Esophagus squamous epithelium (tissue), 5 donors: ENCODE data around the gene RNPC3. TPM values are rescaled to one million over a fixed set of nuclear protein-coding genes. Genes with fewer than 3 reads are reported as not detected.

ENCODE experiments used
- DNase-seq: peaks from one replicate; lab custom pipeline; 2025; lab: John Stamatoyannopoulos, UW
- H3K27ac ChIP-seq, 4 donors: fragments of 200-600 bp; sonication (generic); one replicate each; pipeline ENCODE4 v1.5.1; 2016 to 2019; ENCODE audit warnings: mild to moderate bottlenecking in 1 of 4
- H3K27me3 ChIP-seq, 4 donors: fragments of 200-600 bp; sonication (generic); 1 replicate in 3 of 4; 2 replicates in 1 of 4; pipeline versions ENCODE4 v1.5.1 to v1.6.0; 2017 to 2021; ENCODE audit warnings: antibody characterized with exemption in 1 of 4
- H3K36me3 ChIP-seq, 3 donors: fragments of 200-600 bp; sonication (generic); one replicate each; pipeline ENCODE4 v1.5.1; 2016 to 2019
- H3K4me1 ChIP-seq, 3 donors: fragments of 200-600 bp; sonication (generic); one replicate each; pipeline ENCODE4 v1.5.1; 2017 to 2019
- H3K4me3 ChIP-seq, 4 donors: fragments of 200-600 bp; sonication (generic); 1 replicate in 3 of 4; 2 replicates in 1 of 4; pipeline ENCODE4 v1.5.1; 2016 to 2019; ENCODE audit warnings: mild to moderate bottlenecking in 2 of 4, moderate library complexity in 1 of 4
- H3K9me3 ChIP-seq, 3 donors: fragments of 200-600 bp; sonication (generic); one replicate each; pipeline ENCODE4 v1.5.1; 2016 to 2019
- CTCF ChIP-seq, 6 experiments: fragments of 450-650 bp in 4 of 6; fragments of 200-600 bp in 2 of 6; sonication (generic) in 2 of 6; IDR thresholded peaks; one replicate each; pipeline ENCODE4 v1.5.1; 2016 to 2019; ENCODE audit warnings: antibody characterized with exemption in 6 of 6, mild to moderate bottlenecking in 4 of 6, moderate library complexity in 4 of 6
- POLR2A ChIP-seq, 4 donors: fragments of 450-650 bp; IDR thresholded peaks; one replicate each; pipeline ENCODE4 v1.6.1; 2017; ENCODE audit warnings: antibody characterized with exemption in 4 of 4, mild to moderate bottlenecking in 4 of 4, moderate library complexity in 3 of 4
- WGBS, 2 donors: methylation state at CpG; one replicate each; pipeline ENCODE4 v1.1.5; 2018; 5-methylcytosine and 5-hydroxymethylcytosine counted together
- intact Hi-C: fragments of 100-400 bp; cut with DNase I; formaldehyde crosslinking; loops from one replicate; pipeline ENCODE4 v1.15.0; 2022
- total RNA-seq, 4 donors: library from RNA; depleted of rRNA; stranded (reverse); fragments of >200 nt; gene quantifications; one replicate each; pipeline ENCODE4 v1.1.0, GENCODE V29; 2016
- donor health status: DM: yes; HTN: yes; CAD: no.

Gene RNPC3
- total RNA-seq, 4 donors from 2014 or later: 8.8 to 34.7 (median 12.9) TPM

- no peaks in the 10 kb centered on the region for H3K4me1 ChIP-seq
- no peak for TF ChIP-seq CTCF (IDR thresholded peaks at IDR 0.05)
- TF ChIP-seq POLR2A (IDR thresholded peaks at IDR 0.05): no peak
- no peaks in the 10 kb centered on the region for H3K36me3 ChIP-seq
- no peak for DNase-seq
- intact Hi-C loops: no loop called here
- no peaks in the 10 kb centered on the region for H3K9me3 ChIP-seq
- no peak overlapping the region for H3K4me3 ChIP-seq
- H3K27me3 ChIP-seq: no peaks in the 10 kb centered on the region
- no peak overlapping the region for H3K27ac ChIP-seq
These were observed 28.1 kb upstream of the RNPC3 start for GRCh38 chr1:103497404-103497803.

- 58 to 60% methylated on average over 1 of the region's 1 CpG for WGBS, 2 donors
These were observed 16.2 kb upstream of the RNPC3 start for GRCh38 chr1:103509250-103509649.

GRCh38 chr1:103513711-103514110 is 11.8 kb upstream of the RNPC3 start:
- H3K9me3 ChIP-seq: peaks cover 0 to 14% (median 6%) of the 10 kb centered on the region in 3 donors
- H3K27ac ChIP-seq: no peak overlapping the region
- H3K27me3 ChIP-seq: no peaks in the 10 kb centered on the region
- no peak overlapping the region for H3K4me3 ChIP-seq
- WGBS, 2 donors: 88 to 97% methylated on average over 1 of the region's 1 CpG
- intact Hi-C loops: no loop called here
- no peaks in the 10 kb centered on the region for H3K4me1 ChIP-seq
- no peaks in the 10 kb centered on the region for H3K36me3 ChIP-seq
- no peak for DNase-seq
- TF ChIP-seq POLR2A (IDR thresholded peaks at IDR 0.05): no peak
- no peak for TF ChIP-seq CTCF (IDR thresholded peaks at IDR 0.05)

More at GRCh38 chr1:103509250-103509649, 16.2 kb upstream of the RNPC3 start:
- no peak for TF ChIP-seq POLR2A (IDR thresholded peaks at IDR 0.05)
- TF ChIP-seq CTCF (IDR thresholded peaks at IDR 0.05): no peak
- no peak overlapping the region for H3K27ac ChIP-seq
- no peak for DNase-seq
- peaks cover 0 to 14% (median 6%) of the 10 kb centered on the region in 3 donors for H3K9me3 ChIP-seq
- H3K36me3 ChIP-seq: no peaks in the 10 kb centered on the region
- intact Hi-C loops: no loop called here
- no peak overlapping the region for H3K4me3 ChIP-seq
- no peaks in the 10 kb centered on the region for H3K27me3 ChIP-seq
- no peaks in the 10 kb centered on the region for H3K4me1 ChIP-seq

- no peak overlapping the region for H3K27ac ChIP-seq
- H3K27me3 ChIP-seq: no peaks in the 10 kb centered on the region
- no peak for DNase-seq
- no peak overlapping the region for H3K4me3 ChIP-seq
- intact Hi-C loops: no loop called here
- peak; percentile 15 to 73 (median 60) for TF ChIP-seq CTCF (IDR thresholded peaks at IDR 0.05)
- TF ChIP-seq POLR2A (IDR thresholded peaks at IDR 0.05): no peak
- no peaks in the 10 kb centered on the region for H3K4me1 ChIP-seq
- WGBS, 2 donors: 38 to 42% methylated on average over 1 of the region's 1 CpG
- H3K9me3 ChIP-seq: peaks cover 0 to 14% (median 6%) of the 10 kb centered on the region in 3 donors
- H3K36me3 ChIP-seq: no peaks in the 10 kb centered on the region
These were observed 10.5 kb upstream of the RNPC3 start for GRCh38 chr1:103514920-103515503.

- Histone ChIP-seq H3K36me3 (no peaks in the 10 kb centered on the region), H3K4me1 (no peaks in the 10 kb centered on the region), H3K9me3 (peaks cover 0 to 8% (median 4%) of the 10 kb centered on the region in 3 donors), H3K27me3 (no peaks in the 10 kb centered on the region), H3K27ac (no peak overlapping the region), H3K4me3 (no peak overlapping the region)
- DNase-seq: no peak
- WGBS, 2 donors: 82 to 83% methylated on average over 2 of the region's 2 CpGs
- no peak for TF ChIP-seq POLR2A (IDR thresholded peaks at IDR 0.05)
- no peak for TF ChIP-seq CTCF (IDR thresholded peaks at IDR 0.05)
- intact Hi-C loops: no loop called here
These were observed 9.2 kb upstream of the RNPC3 start for GRCh38 chr1:103516283-103516682.
